ENCODE measurements around the gene TSPAN9.

The TSPAN9 gene

DNA sequence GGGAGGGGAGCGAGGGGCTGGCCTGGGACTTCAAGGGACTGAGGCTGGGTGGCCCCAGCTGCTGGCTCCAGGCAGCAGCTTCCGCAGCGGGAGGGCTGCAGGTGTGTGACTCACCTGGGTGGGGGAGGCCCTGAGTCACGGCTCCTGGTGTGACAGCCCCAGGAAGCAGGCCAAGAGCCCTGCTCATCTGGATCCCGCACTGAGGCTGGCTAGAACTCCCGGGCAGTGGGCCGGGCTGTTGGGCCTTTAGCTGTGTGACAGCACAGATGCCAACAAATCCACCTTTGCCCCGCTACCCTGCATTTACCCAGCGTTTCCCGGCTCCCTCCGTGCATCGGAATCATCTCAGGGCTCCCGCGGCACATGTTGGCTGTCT lies 233.8 kb downstream of the TSPAN9 start:
- H3K9me3 ChIP-seq (ENCODE audit: control insufficient read depth in 2 of 2, low read length in 2 of 2), result no peaks in the 10 kb centered on the region
- no peak overlapping the region for H3K4me3 ChIP-seq (ENCODE audit: low read length in 2 of 2)
- H3K27me3 ChIP-seq (ENCODE audit: control insufficient read depth in 1 of 2, insufficient read depth in 2 of 2, low read length in 2 of 2), result peaks cover 6 to 10% of the 10 kb centered on the region in 2 donors
- H3K9ac ChIP-seq (ENCODE audit: low read length in 2 of 2), result no peak overlapping the region
- no peaks in the 10 kb centered on the region for H3K36me3 ChIP-seq (ENCODE audit: control insufficient read depth in 2 of 2, insufficient read depth in 2 of 2, low read length in 2 of 2)
- H3K27ac ChIP-seq (ENCODE audit: low read length), result no peak overlapping the region
- peaks cover 25% of the 10 kb centered on the region for H3K4me1 ChIP-seq (ENCODE audit: control insufficient read depth, insufficient read depth, low read length)

GRCh38 chr12:3311491-3312103 lies 234.4 kb downstream of the TSPAN9 start:
- H3K9me3 ChIP-seq (ENCODE audit: control insufficient read depth in 2 of 2, low read length in 2 of 2), result no peaks in the 10 kb centered on the region
- no peaks in the 10 kb centered on the region for H3K36me3 ChIP-seq (ENCODE audit: control insufficient read depth in 2 of 2, insufficient read depth in 2 of 2, low read length in 2 of 2)
- no peak overlapping the region for H3K27ac ChIP-seq (ENCODE audit: low read length)
- peaks cover 26% of the 10 kb centered on the region for H3K4me1 ChIP-seq (ENCODE audit: control insufficient read depth, insufficient read depth, low read length)
- H3K9ac ChIP-seq (ENCODE audit: low read length in 2 of 2), result no peak overlapping the region
- H3K27me3 ChIP-seq (ENCODE audit: control insufficient read depth in 1 of 2, insufficient read depth in 2 of 2, low read length in 2 of 2), result peaks cover 6 to 10% of the 10 kb centered on the region in 2 donors
- H3K4me3 ChIP-seq (ENCODE audit: low read length in 2 of 2), result no peak overlapping the region

- Histone ChIP-seq H3K27ac (ENCODE audit: low read length) (no peak overlapping the region), H3K36me3 (ENCODE audit: control insufficient read depth in 2 of 2, insufficient read depth in 2 of 2, low read length in 2 of 2) (no peaks in the 10 kb centered on the region), H3K9ac (ENCODE audit: low read length in 2 of 2) (no peak overlapping the region), H3K9me3 (ENCODE audit: control insufficient read depth in 2 of 2, low read length in 2 of 2) (no peaks in the 10 kb centered on the region), H3K4me3 (ENCODE audit: low read length in 2 of 2) (no peak overlapping the region), H3K27me3 (ENCODE audit: control insufficient read depth in 1 of 2, insufficient read depth in 2 of 2, low read length in 2 of 2) (peaks cover 3 to 5% of the 10 kb centered on the region in 2 donors), H3K4me1 (ENCODE audit: control insufficient read depth, insufficient read depth, low read length) (peaks cover 26% of the 10 kb centered on the region)
Measured at GRCh38 chr12:3313066-3313465, 235.9 kb downstream of the TSPAN9 start.

GRCh38 chr12:3313675-3314663 lies 236.8 kb downstream of the TSPAN9 start:
- no peak overlapping the region for H3K4me3 ChIP-seq (ENCODE audit: low read length in 2 of 2)
- no peak overlapping the region for H3K27ac ChIP-seq (ENCODE audit: low read length)
- H3K4me1 ChIP-seq (ENCODE audit: control insufficient read depth, insufficient read depth, low read length), result peaks cover 26% of the 10 kb centered on the region
- H3K9me3 ChIP-seq (ENCODE audit: control insufficient read depth in 2 of 2, low read length in 2 of 2), result no peaks in the 10 kb centered on the region
- no peak overlapping the region for H3K9ac ChIP-seq (ENCODE audit: low read length in 2 of 2)
- H3K36me3 ChIP-seq (ENCODE audit: control insufficient read depth in 2 of 2, insufficient read depth in 2 of 2, low read length in 2 of 2), result no peaks in the 10 kb centered on the region
- peaks cover 0 to 5% of the 10 kb centered on the region in 2 donors for H3K27me3 ChIP-seq (ENCODE audit: control insufficient read depth in 1 of 2, insufficient read depth in 2 of 2, low read length in 2 of 2)

DNA sequence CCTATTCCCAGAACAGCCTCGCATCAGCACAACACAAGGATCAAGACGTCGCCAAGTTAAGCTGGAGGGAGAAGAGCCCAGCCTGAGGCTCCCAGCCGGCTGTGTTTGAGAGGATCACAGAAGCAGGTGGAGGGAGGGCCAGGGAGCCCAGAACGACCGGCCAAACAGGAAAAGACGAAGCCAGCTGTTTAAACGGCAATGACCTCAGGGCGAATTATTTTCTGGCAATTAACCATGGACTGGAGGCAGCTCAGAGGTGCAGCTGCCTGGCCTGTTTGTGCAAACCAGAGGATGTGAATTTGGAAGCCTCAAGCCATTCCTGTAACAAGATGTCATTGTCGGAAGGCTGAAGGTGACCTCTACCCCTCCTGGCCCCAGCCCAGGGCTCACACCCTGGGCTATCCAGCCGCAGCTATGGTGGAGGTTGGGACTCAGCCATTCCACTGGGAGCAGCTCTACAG lies 238.1 kb downstream of the TSPAN9 start:
- Histone ChIP-seq H3K27me3 (ENCODE audit: control insufficient read depth in 1 of 2, insufficient read depth in 2 of 2, low read length in 2 of 2) (peaks cover 0 to 3% of the 10 kb centered on the region in 2 donors), H3K9me3 (ENCODE audit: control insufficient read depth in 2 of 2, low read length in 2 of 2) (no peaks in the 10 kb centered on the region), H3K4me1 (ENCODE audit: control insufficient read depth, insufficient read depth, low read length) (peaks cover 26% of the 10 kb centered on the region), H3K4me3 (ENCODE audit: low read length in 2 of 2) (no peak overlapping the region), H3K36me3 (ENCODE audit: control insufficient read depth in 2 of 2, insufficient read depth in 2 of 2, low read length in 2 of 2) (no peaks in the 10 kb centered on the region), H3K9ac (ENCODE audit: low read length in 2 of 2) (no peak overlapping the region), H3K27ac (ENCODE audit: low read length) (no peak overlapping the region)

GRCh38 chr12:3316776-3317480 lies 239.7 kb downstream of the TSPAN9 start:
- no peak overlapping the region for H3K9ac ChIP-seq (ENCODE audit: low read length in 2 of 2)
- no peak overlapping the region for H3K27ac ChIP-seq (ENCODE audit: low read length)
- H3K4me1 ChIP-seq (ENCODE audit: control insufficient read depth, insufficient read depth, low read length), result peaks cover 26% of the 10 kb centered on the region
- peaks cover 2 to 3% of the 10 kb centered on the region in 2 donors for H3K27me3 ChIP-seq (ENCODE audit: control insufficient read depth in 1 of 2, insufficient read depth in 2 of 2, low read length in 2 of 2)
- H3K9me3 ChIP-seq (ENCODE audit: control insufficient read depth in 2 of 2, low read length in 2 of 2), result no peaks in the 10 kb centered on the region
- H3K4me3 ChIP-seq (ENCODE audit: low read length in 2 of 2), result no peak overlapping the region
- no peaks in the 10 kb centered on the region for H3K36me3 ChIP-seq (ENCODE audit: control insufficient read depth in 2 of 2, insufficient read depth in 2 of 2, low read length in 2 of 2)

GRCh38 chr12:3317481-3317815 lies 240.3 kb downstream of the TSPAN9 start:
- Histone ChIP-seq H3K4me3 (ENCODE audit: low read length in 2 of 2) (no peak overlapping the region), H3K36me3 (ENCODE audit: control insufficient read depth in 2 of 2, insufficient read depth in 2 of 2, low read length in 2 of 2) (no peaks in the 10 kb centered on the region), H3K27me3 (ENCODE audit: control insufficient read depth in 1 of 2, insufficient read depth in 2 of 2, low read length in 2 of 2) (peaks cover 2 to 3% of the 10 kb centered on the region in 2 donors), H3K9ac (ENCODE audit: low read length in 2 of 2) (no peak overlapping the region), H3K27ac (ENCODE audit: low read length) (no peak overlapping the region), H3K4me1 (ENCODE audit: control insufficient read depth, insufficient read depth, low read length) (peaks cover 26% of the 10 kb centered on the region), H3K9me3 (ENCODE audit: control insufficient read depth in 2 of 2, low read length in 2 of 2) (no peaks in the 10 kb centered on the region)

GRCh38 chr12:3317841-3318501 lies 240.8 kb downstream of the TSPAN9 start:
- Histone ChIP-seq H3K27ac (ENCODE audit: low read length) (no peak overlapping the region), H3K4me1 (ENCODE audit: control insufficient read depth, insufficient read depth, low read length) (peaks cover 26% of the 10 kb centered on the region), H3K4me3 (ENCODE audit: low read length in 2 of 2) (no peak overlapping the region), H3K27me3 (ENCODE audit: control insufficient read depth in 1 of 2, insufficient read depth in 2 of 2, low read length in 2 of 2) (peaks cover 2 to 3% of the 10 kb centered on the region in 2 donors), H3K36me3 (ENCODE audit: control insufficient read depth in 2 of 2, insufficient read depth in 2 of 2, low read length in 2 of 2) (no peaks in the 10 kb centered on the region), H3K9me3 (ENCODE audit: control insufficient read depth in 2 of 2, low read length in 2 of 2) (no peaks in the 10 kb centered on the region), H3K9ac (ENCODE audit: low read length in 2 of 2) (no peak overlapping the region)

- Histone ChIP-seq H3K27me3 (ENCODE audit: control insufficient read depth in 1 of 2, insufficient read depth in 2 of 2, low read length in 2 of 2) (peaks cover 0 to 2% of the 10 kb centered on the region in 2 donors), H3K27ac (ENCODE audit: low read length) (no peak overlapping the region), H3K9ac (ENCODE audit: low read length in 2 of 2) (no peak overlapping the region), H3K9me3 (ENCODE audit: control insufficient read depth in 2 of 2, low read length in 2 of 2) (no peaks in the 10 kb centered on the region), H3K4me1 (ENCODE audit: control insufficient read depth, insufficient read depth, low read length) (peaks cover 12% of the 10 kb centered on the region), H3K4me3 (ENCODE audit: low read length in 2 of 2) (no peak overlapping the region), H3K36me3 (ENCODE audit: control insufficient read depth in 2 of 2, insufficient read depth in 2 of 2, low read length in 2 of 2) (no peaks in the 10 kb centered on the region)
Measured at GRCh38 chr12:3319723-3320492, 242.7 kb downstream of the TSPAN9 start.

All from stomach smooth muscle (tissue), 2 donors.